Astrocyte of the spinal cord (primary cell): ENCODE data around the gene GNA12.

Experiments
- DNase-seq: peaks from one replicate; pipeline ENCODE4 v3.0.0; 2011; ENCODE audit warnings: low read depth, low spot score
- H3K4me3 ChIP-seq: 2 replicates; pipeline ENCODE4 v1.5.1; 2011; ENCODE audit warnings: low read depth, mild to moderate bottlenecking, low read length, moderate library complexity
- in situ Hi-C: cut with HindIII; loops from 2 replicates; pipeline ENCODE4 v1.10.0; 2017; ENCODE audit warnings: low sequenced_read_pairs
- TF ChIP-seq, protein P1 (sequence below): IDR thresholded peaks from 2 replicates; pipeline ENCODE4 v1.5.1; 2012; ENCODE audit warnings: low read depth, mild to moderate bottlenecking, low read length, inconsistent platforms

GNA12 gene

DNA sequence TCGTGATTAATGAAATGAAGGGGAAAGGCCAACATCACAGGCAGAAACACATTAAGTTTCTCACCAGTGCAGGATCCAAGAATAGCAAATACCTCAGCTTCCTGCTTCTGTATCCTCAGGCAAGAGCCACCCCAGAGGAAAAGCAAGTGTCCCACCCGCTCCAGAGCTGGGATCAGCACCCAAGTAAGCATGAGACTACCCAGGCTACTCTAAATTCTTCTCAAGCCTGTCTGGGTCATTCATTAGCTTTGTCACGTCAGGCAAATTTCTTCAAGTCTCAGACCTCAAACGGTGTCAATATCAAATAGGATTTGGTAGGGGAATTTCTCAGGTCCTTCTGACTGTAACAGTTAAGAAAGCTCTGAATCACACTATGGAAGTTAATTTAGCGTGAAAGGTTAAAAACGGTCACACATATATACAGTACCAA is 59.0 kb downstream of the GNA12 start:
- peak; percentile 87 for DNase-seq
- in situ Hi-C loops: no loop called here
- TF ChIP-seq, protein P1, sequence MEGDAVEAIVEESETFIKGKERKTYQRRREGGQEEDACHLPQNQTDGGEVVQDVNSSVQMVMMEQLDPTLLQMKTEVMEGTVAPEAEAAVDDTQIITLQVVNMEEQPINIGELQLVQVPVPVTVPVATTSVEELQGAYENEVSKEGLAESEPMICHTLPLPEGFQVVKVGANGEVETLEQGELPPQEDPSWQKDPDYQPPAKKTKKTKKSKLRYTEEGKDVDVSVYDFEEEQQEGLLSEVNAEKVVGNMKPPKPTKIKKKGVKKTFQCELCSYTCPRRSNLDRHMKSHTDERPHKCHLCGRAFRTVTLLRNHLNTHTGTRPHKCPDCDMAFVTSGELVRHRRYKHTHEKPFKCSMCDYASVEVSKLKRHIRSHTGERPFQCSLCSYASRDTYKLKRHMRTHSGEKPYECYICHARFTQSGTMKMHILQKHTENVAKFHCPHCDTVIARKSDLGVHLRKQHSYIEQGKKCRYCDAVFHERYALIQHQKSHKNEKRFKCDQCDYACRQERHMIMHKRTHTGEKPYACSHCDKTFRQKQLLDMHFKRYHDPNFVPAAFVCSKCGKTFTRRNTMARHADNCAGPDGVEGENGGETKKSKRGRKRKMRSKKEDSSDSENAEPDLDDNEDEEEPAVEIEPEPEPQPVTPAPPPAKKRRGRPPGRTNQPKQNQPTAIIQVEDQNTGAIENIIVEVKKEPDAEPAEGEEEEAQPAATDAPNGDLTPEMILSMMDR: no peak
- H3K4me3 ChIP-seq: no peak overlapping the region

DNA sequence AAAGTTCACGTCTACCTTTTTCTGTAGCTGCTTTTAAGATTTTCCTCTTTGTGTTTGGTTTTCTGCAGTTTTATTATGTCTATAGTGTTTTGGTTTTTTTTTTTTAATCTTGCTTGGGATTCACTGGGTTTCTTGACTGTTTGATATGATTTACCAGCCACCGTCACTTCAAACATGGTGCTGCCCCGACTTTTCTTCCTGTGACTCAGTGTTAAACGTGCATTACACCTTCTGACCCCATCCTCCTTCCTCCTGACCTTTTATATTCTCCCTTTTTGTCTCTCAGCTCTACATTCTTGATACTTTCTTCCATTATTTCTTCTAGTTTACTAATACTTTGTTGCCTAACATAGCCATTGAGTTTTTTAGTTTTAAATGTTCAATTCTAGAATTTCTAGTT is 61.5 kb downstream of the GNA12 start:
- TF ChIP-seq, protein P1: no peak
- in situ Hi-C loops: no loop called here
- no peak for DNase-seq

DNA sequence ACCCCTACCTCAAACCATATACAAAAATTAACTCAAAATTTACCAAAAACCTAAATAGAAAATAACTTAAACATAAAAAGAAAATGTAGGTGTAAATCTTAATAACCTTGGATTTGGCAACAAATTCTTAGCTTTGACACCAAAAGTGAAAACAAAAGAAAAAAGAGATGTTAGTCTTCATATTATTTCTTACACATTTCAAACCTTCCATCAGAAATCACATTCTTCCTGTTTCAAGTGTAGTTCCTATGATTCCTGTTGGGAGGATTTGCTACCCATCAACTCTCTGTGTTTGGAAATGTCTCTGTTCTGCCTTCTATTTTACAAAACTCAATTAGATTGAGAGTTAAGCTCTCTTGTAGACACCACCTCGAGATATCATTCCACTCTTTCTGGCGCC is 62.0 kb downstream of the GNA12 start:
- no peak for DNase-seq
- in situ Hi-C loops: no loop called here
- H3K4me3 ChIP-seq: no peak overlapping the region
- TF ChIP-seq, protein P1: no peak

More for the DNA sequence above, 61.5 kb downstream of the GNA12 start:
- no peak overlapping the region for H3K4me3 ChIP-seq

DNA sequence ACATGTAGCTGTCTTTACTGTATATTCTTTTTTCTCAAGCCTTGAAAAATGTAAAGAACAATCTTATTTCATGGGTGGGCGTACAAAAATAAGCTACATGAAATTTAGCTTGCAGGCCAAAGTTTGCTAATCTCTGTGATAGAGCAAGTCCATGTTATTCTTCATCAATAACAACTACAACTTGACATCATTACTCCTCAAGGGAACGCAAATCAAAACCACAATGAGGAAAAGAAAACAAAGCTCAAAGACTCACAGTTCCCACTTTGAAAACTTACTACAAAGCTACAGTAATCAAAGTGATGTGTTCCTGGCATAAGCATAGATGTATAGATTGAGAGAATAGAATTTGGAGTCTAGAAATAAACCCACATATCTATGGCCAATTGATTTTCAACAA is 62.5 kb downstream of the GNA12 start:
- no peak overlapping the region for H3K4me3 ChIP-seq
- peak; percentile 79 for DNase-seq
- in situ Hi-C loops: no loop called here
- TF ChIP-seq, protein P1: no peak

DNA sequence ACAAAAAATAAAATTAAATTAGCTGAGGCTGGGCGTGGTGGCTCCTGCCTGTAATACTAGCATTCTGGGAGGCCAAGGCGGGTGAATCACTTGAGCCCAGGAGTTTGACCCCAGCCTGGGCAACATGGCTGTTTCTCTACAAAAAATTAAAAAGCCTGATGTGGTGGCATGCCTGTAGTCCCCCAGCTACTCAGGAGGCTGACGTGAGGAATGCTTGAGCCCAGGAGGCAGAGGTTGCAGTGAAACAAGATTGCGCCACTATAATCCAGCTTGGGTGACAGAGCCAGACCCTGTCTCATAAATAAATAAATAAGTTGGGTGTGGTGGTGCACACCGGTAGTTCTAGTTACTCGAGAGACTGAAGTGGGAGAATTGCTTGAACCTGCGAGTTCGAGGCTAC is 65.1 kb downstream of the GNA12 start:
- no peak for DNase-seq
- TF ChIP-seq, protein P1: no peak
- in situ Hi-C loops: no loop called here
- no peak overlapping the region for H3K4me3 ChIP-seq

DNA sequence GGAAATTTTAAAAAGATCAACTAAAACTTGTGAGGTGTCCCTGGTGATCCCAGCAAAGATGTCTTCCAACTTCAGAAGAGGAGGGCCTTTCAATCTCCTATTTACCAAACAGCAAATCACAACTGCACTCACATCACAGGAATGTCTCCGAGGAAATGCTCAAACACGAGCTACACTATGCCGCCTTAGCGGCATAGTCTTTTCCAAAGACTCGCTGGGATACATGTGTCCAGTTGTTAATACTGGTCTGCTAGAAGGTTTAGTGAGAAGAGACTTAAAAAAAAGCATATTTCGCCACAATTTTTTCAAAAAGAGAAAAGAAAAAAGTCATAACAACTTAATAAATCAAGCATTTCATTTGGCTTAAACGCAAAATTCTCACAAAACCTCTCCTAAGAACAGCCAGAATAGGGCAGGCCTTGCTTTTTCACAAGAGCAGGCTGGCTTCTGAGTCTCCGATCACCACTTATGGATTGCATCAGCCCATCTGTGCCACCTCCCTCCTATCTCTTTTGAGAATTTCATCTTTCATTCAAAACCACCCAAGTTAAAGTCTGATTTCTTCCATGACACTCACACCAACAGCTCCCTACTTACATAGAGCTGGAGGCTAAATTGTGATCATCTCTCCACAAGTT is 66.1 kb downstream of the GNA12 start:
- in situ Hi-C loops: no loop called here
- TF ChIP-seq, protein P1: no peak
- DNase-seq: no peak
- no peak overlapping the region for H3K4me3 ChIP-seq
